HCT116 (cell line): ENCODE data around the gene FIBCD1. TPM values are rescaled to one million over a fixed set of nuclear protein-coding genes. Genes with fewer than 3 reads are reported as not detected.

ENCODE experiments used
- ATAC-seq: fragments of 200-7000 bp; cut with Tn5 transposase; 2 replicates; pipeline ENCODE4 v1.9.1; 2020; ENCODE audit warnings: mild to moderate bottlenecking, moderate library complexity
- BruUV-seq: library from RNA; stranded (reverse); fragments of 400-500 nt; replicated peaks from 2 replicates; lab custom pipeline; 2021; lab: Mats Ljungman, UMichigan
- CTCF ChIA-PET: fragments of 300-600 bp; sonication (Branson Sonifier 250); formaldehyde crosslinking; loops from one replicate; lab custom pipeline; 2021; ENCODE audit warnings: antibody characterized with exemption; lab: Charles Lee
- POLR2A ChIA-PET: fragments of 300-600, 350-600 bp; sonication (Branson Sonifier 250); formaldehyde crosslinking; loops from one replicate; lab custom pipeline; 2021; ENCODE audit warnings: antibody characterized with exemption; lab: Charles Lee
- RAD21 ChIA-PET, 2 experiments: fragments of 300-600 bp; sonication (Branson Sonifier 250); formaldehyde crosslinking; loops; one replicate each; lab custom pipeline; 2023; ENCODE audit warnings: low total read pairs in 2 of 2; ENCODE audit not compliant: uncharacterized antibody in 2 of 2, unreplicated experiment in 2 of 2, low non-redundant PET in 1 of 2; lab: Charles Lee
- DNase-seq: peaks from one replicate; pipeline ENCODE4 v3.0.0-alpha.2; 2010; ENCODE audit warnings: low read depth, low spot score
- H2AFZ ChIP-seq: fragments of 200-600 bp; shearing (Covaris generic), sonication (generic); 2 replicates; pipeline ENCODE4 v1.6.1; 2017; ENCODE audit warnings: low read depth, mixed run types, mixed read lengths, antibody characterized with exemption, low read length; ENCODE audit not compliant: poor library complexity, severe bottlenecking
- H3K27ac ChIP-seq: 2 replicates; pipeline ENCODE4 v1.5.1; 2012; ENCODE audit warnings: low read depth, low read length
- H3K27me3 ChIP-seq: fragments of 200-600 bp; sonication (generic); 2 replicates; pipeline ENCODE4 v1.6.1; 2016; ENCODE audit warnings: mixed run types, low read length, mixed read lengths; ENCODE audit not compliant: insufficient read depth
- H3K36me3 ChIP-seq, 2 experiments: fragments of 200-500 bp in 1 of 2; fragments of 200-600 bp in 1 of 2; sonication (Bioruptor generic) in 1 of 2; sonication (generic) in 1 of 2; 2 replicates each; pipeline versions ENCODE4 v1.5.1 to v1.6.1; 2014 to 2016; ENCODE audit warnings: low read length in 2 of 2, inconsistent platforms in 1 of 2, mixed read lengths in 1 of 2, mixed run types in 1 of 2; ENCODE audit not compliant: insufficient read depth in 2 of 2, control insufficient read depth in 1 of 2
- H3K4me1 ChIP-seq, 2 experiments: fragments of 200-600 bp in 1 of 2; sonication (generic) in 1 of 2; 2 replicates each; pipeline versions ENCODE4 v1.5.1 to v1.6.1; 2012 to 2017; ENCODE audit warnings: low read length in 2 of 2, inconsistent platforms in 1 of 2, mild to moderate bottlenecking in 1 of 2, mixed read lengths in 1 of 2, mixed run types in 1 of 2, moderate library complexity in 1 of 2; ENCODE audit not compliant: insufficient read depth in 2 of 2, control insufficient read depth in 1 of 2
- H3K4me2 ChIP-seq: fragments of 200-600 bp; sonication (generic); 2 replicates; pipeline ENCODE4 v1.6.1; 2017; ENCODE audit warnings: mixed run types, low read length, mixed read lengths
- H3K4me3 ChIP-seq, 2 experiments: fragments of 200-600 bp in 1 of 2; sonication (generic) in 1 of 2; replicated peaks in 1 of 2; 2 replicates each; pipeline ENCODE4 v1.5.1; 2011 to 2016; ENCODE audit warnings: low read length in 2 of 2, control low read depth in 1 of 2, low read depth in 1 of 2, mild to moderate bottlenecking in 1 of 2, mixed read lengths in 1 of 2, mixed run types in 1 of 2
- H3K79me2 ChIP-seq: fragments of 200-600 bp; sonication (generic); 2 replicates; pipeline ENCODE4 v1.6.1; 2017; ENCODE audit warnings: mild to moderate bottlenecking, mixed run types, low read length, moderate library complexity, mixed read lengths; ENCODE audit not compliant: insufficient read depth
- H3K9ac ChIP-seq: fragments of 200-600 bp; sonication (generic); 2 replicates; pipeline ENCODE4 v1.6.1; 2016; ENCODE audit warnings: low read length, mixed read lengths
- H3K9me2 ChIP-seq: fragments of 200-600 bp; sonication (generic), shearing (Covaris generic); 2 replicates; pipeline ENCODE4 v1.6.1; 2017; ENCODE audit warnings: mixed run types, mild to moderate bottlenecking, moderate library complexity; ENCODE audit not compliant: insufficient read depth
- H3K9me3 ChIP-seq, 2 experiments: fragments of 200-500 bp in 1 of 2; fragments of 200-600 bp in 1 of 2; sonication (Bioruptor generic) in 1 of 2; sonication (generic) in 1 of 2; 2 replicates each; pipeline ENCODE4 v1.6.1; 2014 to 2017; ENCODE audit warnings: low read length in 2 of 2, mixed read lengths in 2 of 2, inconsistent platforms in 1 of 2, low read depth in 1 of 2, mild to moderate bottlenecking in 1 of 2, mixed run types in 1 of 2, moderate library complexity in 1 of 2; ENCODE audit not compliant: control insufficient read depth in 1 of 2, insufficient read depth in 1 of 2
- H4K20me1 ChIP-seq: fragments of 200-600 bp; sonication (generic), shearing (Covaris generic); 2 replicates; pipeline ENCODE4 v1.6.1; 2017; ENCODE audit warnings: mixed run types, mild to moderate bottlenecking, moderate library complexity; ENCODE audit not compliant: insufficient read depth
- CEBPB ChIP-seq: IDR thresholded peaks from 2 replicates; pipeline ENCODE4 v1.6.1; 2012; ENCODE audit warnings: low read depth
- ELF1 ChIP-seq: IDR thresholded peaks from 2 replicates; pipeline ENCODE4 v1.6.1; 2012; ENCODE audit warnings: low read depth, borderline replicate concordance
- EZH2 ChIP-seq: fragments of 200-600 bp; sonication (generic); IDR thresholded peaks from 2 replicates; pipeline ENCODE4 v1.6.1; 2017; ENCODE audit warnings: antibody characterized with exemption, mixed run types
- EZH2phosphoT487 ChIP-seq: fragments of 200-600 bp; IDR thresholded peaks from 2 replicates; pipeline ENCODE4 v1.6.1; 2018; ENCODE audit warnings: antibody characterized with exemption, borderline replicate concordance
- FOSL1 ChIP-seq: IDR thresholded peaks from 2 replicates; pipeline ENCODE4 v1.6.1; 2012; ENCODE audit warnings: low read depth
- JUND ChIP-seq: IDR thresholded peaks from 2 replicates; pipeline ENCODE4 v1.6.1; 2012
- POLR2A ChIP-seq: IDR thresholded peaks from 2 replicates; pipeline ENCODE4 v1.7.0; 2011; ENCODE audit warnings: borderline replicate concordance; ENCODE audit not compliant: insufficient read depth, insufficient read length; ENCODE audit errors: extremely low read depth
- POLR2AphosphoS5 ChIP-seq: IDR thresholded peaks from 2 replicates; pipeline ENCODE4 v1.6.1; 2011; ENCODE audit warnings: mild to moderate bottlenecking, low read depth, low read length, moderate library complexity
- RAD21 ChIP-seq: IDR thresholded peaks from 2 replicates; pipeline ENCODE4 v1.6.1; 2012; ENCODE audit warnings: low read depth, mild to moderate bottlenecking
- SP1 ChIP-seq: IDR thresholded peaks from 2 replicates; pipeline ENCODE4 v1.6.1; 2012; ENCODE audit warnings: low read depth
- YY1 ChIP-seq: IDR thresholded peaks from 2 replicates; pipeline ENCODE4 v1.6.1; 2011; ENCODE audit warnings: low read length, low read depth, moderate library complexity, mild to moderate bottlenecking; ENCODE audit not compliant: insufficient replicate concordance; ENCODE audit errors: extremely low read depth
- ZBTB33 ChIP-seq: IDR thresholded peaks from 2 replicates; pipeline ENCODE4 v1.6.1; 2011; ENCODE audit warnings: mild to moderate bottlenecking, low read length, moderate library complexity; ENCODE audit not compliant: insufficient replicate concordance; ENCODE audit errors: extremely low read depth
- intact Hi-C: fragments of 100-400 bp; cut with micrococcal nuclease; formaldehyde crosslinking; loops from 2 replicates; pipeline ENCODE4 v1.10.0; 2022
- total RNA-seq: library from RNA; stranded (reverse); gene quantifications from one replicate; pipeline ENCODE4 v1.2.1, GENCODE V29; 2021; ENCODE audit not compliant: unreplicated experiment

FIBCD1 gene
- total RNA-seq, 1 experiment from 2014 or later, result 26.1 TPM

GRCh38 chr9:130981756-130982137 is 42.7 kb upstream of the FIBCD1 start:
- H3K9ac ChIP-seq, result no peak overlapping the region
- no peak overlapping the region for H3K4me2 ChIP-seq
- POLR2A ChIA-PET, result no interaction called here
- no TSS peak for BruUV-seq
- H3K4me3 ChIP-seq, result no peak overlapping the region
- H3K9me2 ChIP-seq, result no peaks in the 10 kb centered on the region
- TF ChIP-seq YY1, result no peak
- TF ChIP-seq POLR2AphosphoS5, result no peak
- no peak for TF ChIP-seq ZBTB33
- no peak for TF ChIP-seq SP1
- TF ChIP-seq ELF1, result no peak
- TF ChIP-seq JUND, result no peak
- no peak for TF ChIP-seq EZH2phosphoT487
- TF ChIP-seq POLR2A, result no peak
- TF ChIP-seq RAD21, result no peak
- TF ChIP-seq FOSL1, result no peak
- TF ChIP-seq CEBPB, result no peak
- TF ChIP-seq EZH2, result no peak
- ATAC-seq (no peak), DNase-seq (no peak)
- CTCF ChIA-PET, result no interaction called here
- H4K20me1 ChIP-seq, result no peaks in the 10 kb centered on the region
- no peak overlapping the region for H2AFZ ChIP-seq
- intact Hi-C loops, result no loop called here
- no peaks in the 10 kb centered on the region for H3K9me3 ChIP-seq
- RAD21 ChIA-PET, result no interaction called here
- no peak overlapping the region for H3K27ac ChIP-seq
- H3K79me2 ChIP-seq, result no peaks in the 10 kb centered on the region
- no peaks in the 10 kb centered on the region for H3K36me3 ChIP-seq
- no peaks in the 10 kb centered on the region for H3K27me3 ChIP-seq
- H3K4me1 ChIP-seq, result no peaks in the 10 kb centered on the region
